ENCODE measurements around the gene WFDC10B.
"Not testable (repeated sequence)": the region's sequence is repeated elsewhere in the genome, so short reads cannot be mapped to it uniquely, and the experiment has no call there.

WFDC10B gene

DNA sequence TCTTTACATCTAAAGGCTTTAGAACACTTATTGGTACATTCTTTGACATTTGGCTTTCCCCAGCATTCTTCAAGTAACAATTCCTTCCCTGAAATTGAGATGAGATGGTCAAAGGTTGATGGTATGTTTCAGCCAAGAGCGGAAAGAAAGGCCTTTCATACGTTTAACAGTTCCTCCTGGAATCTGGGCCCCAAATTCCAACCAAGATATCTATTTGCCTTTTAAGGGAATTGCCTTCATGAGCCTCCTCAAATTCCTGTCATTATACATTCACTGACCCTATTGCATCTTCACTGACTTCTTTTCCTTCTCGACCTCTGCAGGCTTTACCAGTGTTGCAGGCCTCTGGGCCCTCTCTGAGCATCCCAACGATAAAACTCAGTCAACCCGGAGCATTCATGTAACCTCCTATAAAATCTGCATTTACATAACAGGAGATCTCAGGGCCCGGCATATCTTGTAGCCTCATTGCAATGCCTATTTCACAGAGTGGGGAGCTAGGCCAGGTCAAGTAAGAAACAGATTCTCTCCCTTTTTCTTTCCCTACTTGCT is 55.4 kb downstream of the WFDC10B start:
- in situ Hi-C loops (cut with MboI; ENCODE audit: low sequenced_read_pairs): no loop called here

DNA sequence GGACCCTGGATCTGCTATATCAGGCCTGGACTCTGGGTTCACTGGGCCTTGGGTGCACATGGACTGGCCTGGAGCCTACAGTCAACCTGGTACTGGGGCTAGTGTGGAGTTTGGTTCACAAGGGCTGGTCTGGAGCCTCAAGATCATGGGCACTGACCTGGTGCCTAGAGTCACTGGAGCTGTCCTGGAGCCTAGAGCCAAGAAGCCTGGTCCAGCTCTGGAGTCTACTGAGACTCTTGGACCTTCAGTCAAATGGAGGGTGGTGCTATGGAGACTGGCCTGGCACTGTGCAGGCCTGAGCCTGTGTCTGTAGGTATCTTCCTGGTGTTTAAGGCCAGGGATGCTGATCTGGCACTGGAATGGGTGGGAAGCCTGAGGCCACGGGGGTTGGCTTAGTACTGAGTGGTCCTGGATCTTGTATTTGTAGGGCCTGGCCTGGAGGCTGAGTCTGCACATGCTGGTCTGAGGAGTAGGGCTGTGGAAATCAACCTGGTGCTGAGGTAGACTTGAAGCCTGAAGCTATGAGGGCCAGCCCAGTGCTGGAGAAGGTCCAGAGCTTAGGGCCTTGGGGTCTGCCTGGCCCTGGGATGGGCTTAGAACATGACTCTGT is 57.3 kb downstream of the WFDC10B start:
- in situ Hi-C loops (cut with MboI; ENCODE audit: low sequenced_read_pairs): no loop called here

GRCh38 chr20:45646875-45647274 is 57.9 kb downstream of the WFDC10B start:
- in situ Hi-C loops (cut with MboI; ENCODE audit: low sequenced_read_pairs): no loop called here

GRCh38 chr20:45645869-45646268 is 59.0 kb downstream of the WFDC10B start:
- in situ Hi-C loops (cut with MboI; ENCODE audit: low sequenced_read_pairs): not testable (repeated sequence)

DNA sequence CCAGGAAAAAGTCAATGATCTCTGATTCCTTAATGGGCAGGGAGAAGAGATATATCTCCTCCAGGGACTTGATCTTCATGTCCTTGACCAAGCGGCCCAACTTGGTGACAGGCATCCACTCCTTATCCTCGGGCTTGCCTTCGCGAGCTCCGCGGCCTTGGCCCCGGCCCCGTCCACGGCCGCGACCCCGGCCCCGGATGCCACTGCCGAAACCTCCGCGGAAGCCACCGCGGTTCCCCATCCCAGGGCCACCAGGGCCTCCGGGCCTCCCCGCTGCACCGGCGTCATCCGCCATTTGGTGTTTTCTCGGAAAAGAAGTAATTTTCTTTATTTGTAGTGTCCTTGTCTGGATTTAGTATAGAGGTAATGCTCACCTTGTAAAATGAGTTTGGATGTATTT is 63.7 kb downstream of the WFDC10B start:
- in situ Hi-C loops (cut with MboI; ENCODE audit: low sequenced_read_pairs): not testable (repeated sequence)

- in situ Hi-C loops (cut with MboI; ENCODE audit: low sequenced_read_pairs): no loop called here
These were observed 65.1 kb downstream of the WFDC10B start for GRCh38 chr20:45639687-45640086.

DNA sequence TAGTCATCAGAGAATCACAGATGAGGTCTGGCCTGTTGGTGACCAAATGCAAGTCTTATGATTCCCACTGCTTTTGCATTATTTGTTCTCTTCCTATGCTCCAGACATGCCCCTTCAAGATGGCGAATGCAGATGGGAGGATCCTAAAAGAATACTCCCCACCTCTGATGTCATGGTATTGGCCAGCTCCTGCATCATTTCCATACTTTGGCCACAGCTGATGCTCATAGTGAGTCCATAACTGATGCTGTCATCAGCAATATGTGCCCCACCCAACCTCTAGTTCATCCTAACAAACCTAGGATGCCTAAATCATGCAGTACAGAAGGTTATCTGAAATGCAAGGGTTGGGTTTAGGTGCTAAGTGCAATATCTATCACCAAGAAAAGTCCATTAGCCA is 68.3 kb downstream of the WFDC10B start:
- in situ Hi-C loops (cut with MboI; ENCODE audit: low sequenced_read_pairs): no loop called here
